HG03565 (cell line): ENCODE results near the gene CP.
"Not testable (repeated sequence)": the region's sequence is repeated elsewhere in the genome, so short reads cannot be mapped to it uniquely, and the experiment has no call there.

Source experiments
- ATAC-seq: cut with Tn5 transposase; IDR thresholded peaks from one replicate; pipeline ENCODE4 v1.9.1; 2021; ENCODE audit warnings: mild to moderate bottlenecking, moderate library complexity; ENCODE audit not compliant: unreplicated experiment

Gene CP

DNA sequence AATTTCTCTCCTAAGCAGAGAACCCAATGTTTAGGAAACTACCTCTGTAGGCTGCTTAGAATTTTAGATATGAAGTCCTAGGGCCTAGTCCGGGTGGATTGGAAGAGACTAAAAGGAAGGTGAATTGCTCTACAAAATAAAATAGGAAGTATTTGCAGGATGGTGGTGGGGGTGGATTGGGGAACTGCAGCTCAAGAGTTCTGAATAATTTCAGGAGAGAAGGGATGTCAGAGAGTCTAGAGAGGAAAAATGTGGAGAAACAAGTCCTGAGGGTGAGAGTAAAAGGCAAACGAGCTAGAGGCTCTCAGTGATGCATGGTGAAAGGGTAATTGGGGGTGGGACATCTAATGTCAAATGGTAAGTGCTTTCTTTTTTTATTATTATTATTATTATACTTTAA lies 10.2 kb upstream of the CP start:
- no peak for ATAC-seq

- ATAC-seq = no peak
Measured at GRCh38 chr3:149227591-149228268, 6.1 kb upstream of the CP start.

- no peak for ATAC-seq
Measured at GRCh38 chr3:149226776-149227175, 5.1 kb upstream of the CP start.

GRCh38 chr3:149224736-149225594 lies 3.3 kb upstream of the CP start:
- ATAC-seq = peak; percentile 98

DNA sequence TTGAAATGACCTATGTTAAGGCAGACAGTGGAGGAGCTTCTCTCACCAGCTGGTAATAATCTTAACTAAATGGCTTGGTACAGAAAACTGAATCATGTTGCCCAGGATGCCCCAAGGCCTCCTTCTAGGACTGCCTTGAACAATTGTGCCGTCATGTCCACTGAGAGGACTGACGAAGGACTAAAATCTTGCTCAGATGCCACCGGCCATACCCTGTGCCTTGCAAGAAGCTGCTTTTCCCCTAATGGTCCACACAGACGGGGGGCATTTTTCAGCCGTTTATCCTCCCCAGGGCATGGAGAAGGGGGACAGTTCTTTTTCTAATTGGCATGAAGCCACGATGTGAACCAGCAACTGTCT lies 1.8 kb upstream of the CP start:
- ATAC-seq = no peak

GRCh38 chr3:149219380-149220121 lies 2.1 kb downstream of the CP start:
- ATAC-seq = not testable (repeated sequence)

GRCh38 chr3:149217347-149217746 lies 4.3 kb downstream of the CP start:
- ATAC-seq = no peak

DNA sequence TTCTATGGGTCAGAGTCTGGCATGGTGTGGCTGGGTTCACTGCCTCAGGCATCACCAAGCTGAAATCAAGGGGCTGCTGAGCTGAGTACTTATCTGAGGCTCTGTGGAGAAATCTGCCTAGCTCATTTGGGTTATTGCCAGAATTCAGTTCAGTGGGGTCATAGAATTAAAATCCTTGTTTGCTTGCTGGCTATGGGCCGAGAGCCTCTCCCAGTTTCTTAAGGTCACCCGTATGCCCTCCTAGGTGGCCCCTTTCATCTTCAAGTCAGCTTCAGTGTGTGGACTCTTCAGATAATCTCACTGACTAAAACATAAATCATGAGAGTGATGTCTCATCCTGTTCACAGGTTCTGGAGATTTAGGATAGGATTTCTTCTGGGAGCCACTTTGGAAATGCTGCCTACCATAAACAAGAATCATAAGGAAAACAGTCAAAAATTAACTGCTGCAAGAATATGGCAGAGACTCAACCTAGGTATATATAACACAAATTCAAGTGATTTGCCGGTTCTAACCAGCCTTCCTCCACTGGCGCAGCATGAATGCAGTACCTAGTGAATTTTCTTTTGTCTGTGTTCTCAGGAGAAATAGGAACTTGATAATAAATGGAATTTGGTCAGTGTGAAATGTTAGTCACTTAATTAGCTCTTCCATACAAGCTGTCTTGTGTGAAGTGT lies 5.3 kb downstream of the CP start:
- ATAC-seq = no peak

DNA sequence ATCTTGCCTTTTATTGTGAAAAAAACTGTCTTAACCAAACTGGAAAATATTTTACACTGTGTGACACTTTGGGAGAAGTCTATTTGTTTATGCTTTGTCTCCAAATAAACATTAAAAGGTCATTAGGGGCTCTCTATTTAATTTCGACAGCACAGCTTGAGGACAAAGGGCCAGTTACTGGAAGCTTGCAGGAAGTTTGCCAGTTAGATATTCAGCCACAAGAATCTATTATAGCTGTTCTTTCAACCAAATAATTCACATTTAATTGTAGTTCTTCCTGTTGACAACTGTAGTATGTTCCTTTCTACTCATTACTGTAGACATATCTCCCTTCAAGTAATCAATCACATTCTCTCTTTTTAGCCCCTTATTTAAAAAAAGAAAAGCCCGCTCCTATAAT lies 6.1 kb downstream of the CP start:
- no peak for ATAC-seq

- ATAC-seq = no peak
Measured at GRCh38 chr3:149214702-149215101, 6.9 kb downstream of the CP start.

GRCh38 chr3:149212386-149212785 lies 9.2 kb downstream of the CP start:
- no peak for ATAC-seq

DNA sequence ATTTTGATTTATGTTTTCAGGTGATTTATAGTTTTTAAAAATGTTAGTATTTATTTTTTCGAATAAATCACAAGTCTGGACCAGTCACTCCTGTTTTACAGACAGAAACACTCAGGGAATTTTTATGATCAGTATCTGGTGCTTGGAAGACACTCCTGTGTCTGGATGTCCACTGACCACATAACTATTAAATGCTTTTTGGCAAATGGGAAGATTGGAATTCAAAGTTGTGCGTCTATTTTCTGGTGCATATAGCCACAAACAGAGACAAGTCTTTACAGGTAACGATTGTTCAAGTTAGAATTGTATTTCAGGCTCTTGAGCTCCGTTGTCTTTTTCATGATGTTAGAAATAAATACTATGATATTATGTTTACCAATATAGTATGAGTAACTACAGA lies 12.2 kb downstream of the CP start:
- ATAC-seq = no peak

GRCh38 chr3:149207475-149207874 lies 14.2 kb downstream of the CP start:
- ATAC-seq = no peak

DNA sequence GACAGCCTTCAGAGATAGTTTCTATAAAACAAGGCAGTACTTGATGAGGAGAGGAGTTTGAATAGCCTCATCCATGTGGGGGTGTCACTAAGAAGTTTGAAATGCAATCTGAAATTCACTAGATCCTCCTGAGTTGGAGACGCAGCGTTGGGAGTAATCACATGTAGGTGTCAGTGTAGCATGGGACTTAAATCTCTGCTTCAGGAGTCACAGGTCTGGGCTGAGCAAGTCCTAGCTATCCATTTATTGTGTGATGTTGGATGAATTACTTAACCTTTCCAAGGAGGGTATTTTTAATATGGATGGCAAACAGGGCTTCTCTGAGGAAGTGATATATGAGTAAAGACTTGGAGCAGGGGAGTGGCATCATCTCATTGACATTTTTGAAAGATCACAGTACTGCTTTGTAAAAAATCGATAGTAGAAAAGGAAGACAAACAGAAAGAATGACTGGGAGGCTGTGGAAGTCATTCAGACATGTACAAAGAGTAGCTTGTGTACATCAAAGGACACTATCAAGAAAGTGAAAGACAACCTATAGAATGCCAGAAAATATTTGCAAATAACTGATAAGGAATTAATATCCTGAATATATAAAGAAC lies 17.1 kb downstream of the CP start:
- no peak for ATAC-seq

- peak; percentile 99 for ATAC-seq
Measured at GRCh38 chr3:149203758-149204157, 17.9 kb downstream of the CP start.

- ATAC-seq = no peak
Measured at GRCh38 chr3:149199474-149199873, 22.2 kb downstream of the CP start.

DNA sequence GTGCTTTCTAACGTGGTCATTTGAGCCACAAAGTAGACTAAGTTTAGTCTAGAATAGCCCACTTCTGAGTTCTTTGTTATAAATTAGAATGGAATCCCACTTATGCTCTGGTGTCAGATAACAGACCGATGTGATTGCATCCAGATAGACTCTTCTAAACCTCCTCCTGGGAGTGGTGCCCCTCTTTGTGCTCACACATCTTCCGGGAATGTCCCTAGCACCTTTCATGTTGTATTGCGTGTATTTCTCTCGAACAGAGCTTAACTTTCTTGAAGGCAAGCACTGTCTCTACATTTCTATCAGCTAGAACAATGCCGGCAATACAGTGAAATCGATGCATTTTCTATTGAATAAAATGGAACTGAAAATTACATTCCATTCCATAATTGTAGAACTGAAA lies 23.0 kb downstream of the CP start:
- no peak for ATAC-seq

GRCh38 chr3:149197669-149198068 lies 24.0 kb downstream of the CP start:
- ATAC-seq = no peak

- ATAC-seq = not testable (repeated sequence)
Measured at GRCh38 chr3:149196805-149197592, 24.6 kb downstream of the CP start.

DNA sequence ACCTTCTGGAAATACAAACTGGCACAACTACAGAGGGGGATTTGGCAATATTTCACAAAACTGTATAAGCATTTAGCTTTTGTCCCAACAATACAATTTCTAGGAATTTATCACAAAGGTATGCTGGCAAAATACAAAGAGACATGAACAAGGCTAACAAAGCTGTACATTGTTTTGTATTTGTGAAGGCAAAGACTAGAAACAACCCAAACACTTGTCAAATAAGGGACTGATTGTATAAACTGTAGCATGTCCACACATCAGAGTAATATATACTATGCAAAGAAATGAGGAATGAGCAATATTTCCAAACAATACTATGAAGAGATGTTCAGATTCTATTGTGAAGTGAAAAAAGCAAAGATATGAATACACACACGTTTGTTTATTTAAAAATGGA lies 26.4 kb downstream of the CP start:
- ATAC-seq = no peak
